GM12874 (cell line): Measurements from ENCODE around the gene CFAP77.
A peak's percentile ranks its signal among the peaks of the same experiment; 100 is the strongest.

Source experiments
- CTCF ChIP-seq: IDR thresholded peaks from 2 replicates; pipeline ENCODE4 v1.5.1; 2011; ENCODE audit warnings: low read depth, mild to moderate bottlenecking, control low read depth, low read length, moderate library complexity; ENCODE audit not compliant: insufficient read depth

The CFAP77 gene

GRCh38 chr9:132564526-132564925, 154.5 kb downstream of the CFAP77 start:
- TF ChIP-seq CTCF = no peak

GRCh38 chr9:132571806-132572600, 162.0 kb downstream of the CFAP77 start:
- TF ChIP-seq CTCF = no peak

- TF ChIP-seq CTCF = no peak
Observed at GRCh38 chr9:132572921-132573320, 162.9 kb downstream of the CFAP77 start.

- TF ChIP-seq CTCF = peak; percentile 73
Observed at GRCh38 chr9:132575005-132575609, 165.1 kb downstream of the CFAP77 start.

GRCh38 chr9:132575811-132576210, 165.8 kb downstream of the CFAP77 start:
- TF ChIP-seq CTCF = no peak

GRCh38 chr9:132577119-132577518, 167.1 kb downstream of the CFAP77 start:
- TF ChIP-seq CTCF = no peak

GRCh38 chr9:132578367-132578932, 168.4 kb downstream of the CFAP77 start:
- TF ChIP-seq CTCF = no peak
